ENCODE measurements around the gene CDH22.

Gene CDH22

DNA sequence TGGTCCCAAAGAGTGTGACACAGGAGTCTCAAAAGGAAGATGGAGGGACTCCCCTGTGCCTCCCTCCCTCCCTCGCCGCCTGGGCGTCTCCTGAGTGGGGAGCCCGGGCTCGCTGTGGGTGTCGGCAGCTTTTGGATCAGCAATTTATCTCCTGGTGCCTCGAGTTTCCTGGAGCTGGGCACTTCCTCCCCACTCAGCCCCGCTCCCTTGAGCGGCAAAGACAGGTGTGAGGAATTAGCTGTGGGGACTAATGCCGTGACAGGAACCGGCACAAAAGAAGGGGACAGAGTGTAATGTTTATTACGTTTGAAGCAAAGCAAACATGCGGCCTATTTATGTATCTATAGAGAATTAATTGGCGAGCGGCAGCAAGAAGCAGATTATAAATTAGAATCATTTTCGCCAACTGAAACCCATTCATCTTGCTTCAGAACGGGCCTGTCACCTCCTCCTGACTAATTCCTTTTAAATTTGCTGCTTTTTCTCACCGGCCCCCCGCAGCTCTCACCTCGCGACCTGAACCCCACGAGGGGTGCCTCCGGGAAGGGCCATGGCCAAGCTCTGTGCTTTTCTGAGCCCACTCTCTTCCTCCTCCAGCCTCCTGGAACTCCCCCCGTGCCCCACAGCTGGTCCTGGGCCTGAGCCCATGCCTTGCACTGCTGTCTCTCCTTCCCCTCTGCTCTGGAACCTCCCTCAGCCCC is 8.8 kb upstream of the CDH22 start:
- H3K27ac ChIP-seq = no peak overlapping the region
- TF ChIP-seq, protein P1, sequence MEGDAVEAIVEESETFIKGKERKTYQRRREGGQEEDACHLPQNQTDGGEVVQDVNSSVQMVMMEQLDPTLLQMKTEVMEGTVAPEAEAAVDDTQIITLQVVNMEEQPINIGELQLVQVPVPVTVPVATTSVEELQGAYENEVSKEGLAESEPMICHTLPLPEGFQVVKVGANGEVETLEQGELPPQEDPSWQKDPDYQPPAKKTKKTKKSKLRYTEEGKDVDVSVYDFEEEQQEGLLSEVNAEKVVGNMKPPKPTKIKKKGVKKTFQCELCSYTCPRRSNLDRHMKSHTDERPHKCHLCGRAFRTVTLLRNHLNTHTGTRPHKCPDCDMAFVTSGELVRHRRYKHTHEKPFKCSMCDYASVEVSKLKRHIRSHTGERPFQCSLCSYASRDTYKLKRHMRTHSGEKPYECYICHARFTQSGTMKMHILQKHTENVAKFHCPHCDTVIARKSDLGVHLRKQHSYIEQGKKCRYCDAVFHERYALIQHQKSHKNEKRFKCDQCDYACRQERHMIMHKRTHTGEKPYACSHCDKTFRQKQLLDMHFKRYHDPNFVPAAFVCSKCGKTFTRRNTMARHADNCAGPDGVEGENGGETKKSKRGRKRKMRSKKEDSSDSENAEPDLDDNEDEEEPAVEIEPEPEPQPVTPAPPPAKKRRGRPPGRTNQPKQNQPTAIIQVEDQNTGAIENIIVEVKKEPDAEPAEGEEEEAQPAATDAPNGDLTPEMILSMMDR (IDR thresholded peaks at IDR 0.05) = no peak
- DNase-seq (ENCODE audit: low spot score) = no peak
- H3K4me3 ChIP-seq = no peak overlapping the region

DNA sequence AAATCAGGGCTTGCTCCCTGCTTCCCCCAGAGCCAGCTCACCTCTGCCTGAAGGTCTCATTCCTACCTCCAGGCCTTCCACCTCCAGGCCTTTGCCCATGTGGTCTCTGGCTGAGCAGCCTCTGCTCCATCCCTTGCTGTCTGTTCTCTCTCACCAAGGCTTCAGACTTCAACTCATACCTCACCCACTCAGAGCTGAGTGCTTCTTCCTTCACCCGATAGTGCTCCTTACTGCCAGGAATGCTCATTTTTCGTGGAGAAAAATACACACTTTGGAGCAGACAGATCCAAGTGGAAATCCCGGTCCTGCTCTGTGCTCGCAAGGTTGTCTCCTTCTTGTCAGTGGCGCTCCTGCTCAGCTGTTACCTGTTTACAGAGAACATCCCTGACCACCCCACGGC is 7.0 kb upstream of the CDH22 start:
- Histone ChIP-seq H3K27ac (no peak overlapping the region), H3K4me3 (no peak overlapping the region)
- TF ChIP-seq, protein P1 (IDR thresholded peaks at IDR 0.05) = no peak
- DNase-seq (ENCODE audit: low spot score) = no peak

DNA sequence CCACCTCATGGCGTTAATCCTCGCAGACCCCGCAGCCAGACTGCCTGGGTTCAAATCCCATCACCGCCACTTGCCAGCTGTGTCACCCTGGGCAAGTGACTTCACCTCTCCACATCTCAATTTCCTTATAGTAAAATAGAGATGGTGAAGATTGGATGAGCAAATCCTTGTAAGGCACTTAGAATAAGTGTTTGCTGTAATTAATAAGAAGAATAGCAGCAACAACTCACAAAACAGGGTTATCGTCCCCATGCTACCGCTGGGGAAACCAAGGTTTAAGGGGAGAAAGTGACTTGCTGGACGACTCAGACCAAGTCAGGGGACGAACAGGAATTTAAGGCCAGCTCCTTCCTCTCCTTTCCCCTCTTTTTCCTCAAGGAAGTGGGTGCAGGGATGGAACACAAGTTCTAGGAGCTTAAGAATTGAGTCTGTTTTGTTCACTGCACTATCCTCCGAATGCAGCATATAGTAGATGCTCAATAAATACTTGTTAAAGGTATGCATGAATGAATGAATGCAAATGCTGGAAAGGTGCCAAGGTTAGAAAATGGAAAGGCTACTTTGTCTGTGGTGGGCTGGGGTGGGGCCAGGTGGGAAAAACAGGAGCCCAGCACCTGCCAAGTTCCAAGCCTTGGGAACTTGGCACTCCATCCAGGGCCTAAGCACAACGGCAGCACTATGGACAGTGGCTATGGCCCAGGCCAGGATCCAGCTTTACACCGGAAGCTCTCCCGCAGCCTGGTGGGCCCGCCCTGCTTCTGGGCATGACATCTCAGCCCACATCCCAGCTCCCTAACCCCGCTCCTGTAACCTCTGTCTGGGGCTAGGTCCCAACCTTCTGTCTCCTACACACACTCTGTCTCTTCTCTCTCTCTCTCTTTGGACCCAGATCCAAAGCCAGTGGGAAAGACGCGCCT is 4.9 kb upstream of the CDH22 start:
- Histone ChIP-seq H3K4me3 (peak overlapping the region; percentile 53), H3K27ac (no peak overlapping the region)
- TF ChIP-seq, protein P1 (IDR thresholded peaks at IDR 0.05) = no peak
- no peak for DNase-seq (ENCODE audit: low spot score)

DNA sequence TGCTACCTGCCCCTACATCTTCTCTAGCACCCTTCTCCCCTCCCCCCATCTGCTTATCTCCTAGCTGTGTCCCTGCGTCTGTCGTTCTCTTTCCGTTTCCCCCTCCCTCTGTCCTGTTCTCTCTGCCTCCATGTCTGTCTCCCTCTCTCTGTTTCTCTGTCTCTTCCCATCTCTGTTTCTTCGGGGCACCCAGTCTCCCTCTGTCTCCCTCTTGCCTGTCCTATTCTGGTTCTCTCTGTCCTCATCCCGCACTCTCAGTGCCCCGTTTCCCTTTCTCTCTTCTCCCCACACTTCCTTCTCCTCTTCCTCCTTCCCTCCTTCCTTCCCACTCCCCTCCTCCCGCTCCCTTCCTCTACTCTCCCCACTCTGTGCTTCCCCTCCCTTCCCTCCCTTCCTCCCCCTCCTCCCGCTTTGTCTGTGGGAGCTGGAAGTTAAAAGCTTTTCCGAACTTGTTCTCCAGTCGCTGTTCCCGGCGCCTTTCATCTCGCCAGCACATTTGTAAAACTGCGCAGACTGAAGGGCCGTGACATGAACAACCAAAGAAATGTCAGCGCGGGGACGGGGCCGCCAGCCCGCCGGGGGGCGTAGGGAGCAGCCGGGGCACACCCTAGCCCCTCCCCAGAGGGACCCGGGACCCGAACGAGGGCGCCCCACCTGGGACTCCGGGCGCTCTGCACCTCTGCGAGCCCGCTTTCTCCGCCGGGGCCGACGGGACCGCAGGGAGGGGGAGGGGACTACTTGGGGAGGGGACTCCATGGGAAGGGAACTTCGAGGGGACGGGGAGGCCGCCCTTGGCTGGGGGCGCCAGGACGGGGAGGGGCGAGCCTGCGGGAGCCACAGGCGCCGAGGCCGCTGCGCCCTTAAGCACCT is 4.0 kb upstream of the CDH22 start:
- Histone ChIP-seq H3K4me3 (peak overlapping the region; percentile 53), H3K27ac (no peak overlapping the region)
- TF ChIP-seq, protein P1 (IDR thresholded peaks at IDR 0.05) = no peak
- no peak for DNase-seq (ENCODE audit: low spot score)

DNA sequence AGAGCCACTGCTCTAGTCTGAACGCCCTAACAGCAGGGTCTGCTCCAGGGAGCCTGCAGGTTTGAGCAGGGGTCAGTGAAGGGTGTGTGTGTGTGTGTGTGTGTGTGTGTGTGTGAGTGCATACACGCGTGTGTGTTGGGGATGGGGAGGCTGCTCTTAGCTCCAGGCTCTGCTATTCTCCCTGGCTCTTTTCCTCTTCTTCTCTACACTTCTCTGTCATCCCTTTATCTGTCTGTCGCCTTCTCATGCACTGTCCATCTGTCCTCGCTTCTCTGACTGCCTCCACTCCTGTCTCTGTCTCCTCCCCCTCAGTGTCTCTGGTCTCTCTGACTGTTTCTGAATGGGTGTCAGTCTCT is 3.4 kb upstream of the CDH22 start:
- no peak overlapping the region for H3K27ac ChIP-seq
- TF ChIP-seq, protein P1 (IDR thresholded peaks at IDR 0.05) = no peak
- H3K4me3 ChIP-seq = no peak overlapping the region
- DNase-seq (ENCODE audit: low spot score) = no peak

DNA sequence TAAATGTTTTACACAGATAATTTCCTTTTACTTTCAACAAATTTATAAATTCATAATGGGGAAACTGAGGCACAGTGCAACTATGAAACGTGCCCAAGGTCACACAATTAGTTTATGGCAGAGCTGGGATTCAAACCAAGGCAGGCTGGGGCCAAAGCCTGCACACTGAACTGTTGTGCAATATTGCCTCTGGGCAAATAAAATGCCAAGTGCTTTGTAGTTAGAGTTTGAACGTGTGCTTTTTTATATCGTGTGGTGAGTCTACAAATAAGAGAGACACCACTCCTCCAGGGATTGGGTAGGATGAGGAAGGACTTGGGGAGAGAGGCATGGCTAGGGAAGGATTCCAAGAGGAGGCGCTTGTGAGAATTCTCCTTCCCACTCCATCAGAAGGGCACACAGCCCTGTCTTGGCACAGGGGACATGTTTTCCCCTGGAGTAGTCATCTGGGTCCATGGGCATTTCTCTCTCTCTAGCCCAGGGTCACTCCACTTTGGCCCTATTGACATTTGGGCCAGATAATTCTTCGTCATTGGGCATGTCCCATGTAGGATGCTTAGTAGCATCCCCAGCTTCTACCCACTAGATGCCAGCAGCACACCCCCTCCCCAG is 2.8 kb upstream of the CDH22 start:
- H3K4me3 ChIP-seq = no peak overlapping the region
- DNase-seq (ENCODE audit: low spot score) = no peak
- TF ChIP-seq, protein P1 (IDR thresholded peaks at IDR 0.05) = no peak
- no peak overlapping the region for H3K27ac ChIP-seq
